ENCODE data around the gene GRAP2. TPM values are rescaled to one million over a fixed set of nuclear protein-coding genes. Genes with fewer than 3 reads are reported as not detected.
A peak's percentile ranks its signal among the peaks of the same experiment; 100 is the strongest.

GRAP2 gene
- total RNA-seq, 3 donors from 2014 or later (not counting 1 experiment from before 2014, with no cell fraction given), result 65.1 to 97.3 (median 92.2) TPM

DNA sequence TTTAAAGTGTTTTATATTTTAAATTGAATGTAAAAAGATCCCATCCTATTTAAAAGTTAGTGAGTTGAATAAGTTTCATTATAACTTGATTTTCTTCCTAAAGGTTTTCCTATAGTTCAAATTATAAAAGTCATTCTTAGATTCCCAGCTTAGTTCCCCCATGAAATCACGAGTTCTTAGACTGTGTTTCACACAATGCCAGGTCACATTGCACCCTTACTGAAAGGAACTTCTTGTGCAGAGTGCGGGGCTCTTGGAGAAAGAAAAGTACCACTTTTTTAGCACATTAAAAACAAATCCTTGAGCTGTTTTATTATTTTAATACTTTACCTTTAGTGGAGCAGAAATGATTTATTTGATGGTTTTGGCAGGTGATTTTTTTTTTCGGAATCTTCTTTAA lies 15.6 kb downstream of the GRAP2 start:
- no peaks in the 10 kb centered on the region for H3K36me3 Mint-ChIP-seq
- peak overlapping the region; percentile 77 to 80 for H3K27ac Mint-ChIP-seq

GRCh38 chr22:39917197-39917643 lies 16.3 kb downstream of the GRAP2 start:
- H3K36me3 ChIP-seq (ENCODE audit: control insufficient read depth, insufficient read depth, low read length), result no peaks in the 10 kb centered on the region
- H3K36me3 Mint-ChIP-seq, result no peaks in the 10 kb centered on the region
- TF ChIP-seq, protein P1, sequence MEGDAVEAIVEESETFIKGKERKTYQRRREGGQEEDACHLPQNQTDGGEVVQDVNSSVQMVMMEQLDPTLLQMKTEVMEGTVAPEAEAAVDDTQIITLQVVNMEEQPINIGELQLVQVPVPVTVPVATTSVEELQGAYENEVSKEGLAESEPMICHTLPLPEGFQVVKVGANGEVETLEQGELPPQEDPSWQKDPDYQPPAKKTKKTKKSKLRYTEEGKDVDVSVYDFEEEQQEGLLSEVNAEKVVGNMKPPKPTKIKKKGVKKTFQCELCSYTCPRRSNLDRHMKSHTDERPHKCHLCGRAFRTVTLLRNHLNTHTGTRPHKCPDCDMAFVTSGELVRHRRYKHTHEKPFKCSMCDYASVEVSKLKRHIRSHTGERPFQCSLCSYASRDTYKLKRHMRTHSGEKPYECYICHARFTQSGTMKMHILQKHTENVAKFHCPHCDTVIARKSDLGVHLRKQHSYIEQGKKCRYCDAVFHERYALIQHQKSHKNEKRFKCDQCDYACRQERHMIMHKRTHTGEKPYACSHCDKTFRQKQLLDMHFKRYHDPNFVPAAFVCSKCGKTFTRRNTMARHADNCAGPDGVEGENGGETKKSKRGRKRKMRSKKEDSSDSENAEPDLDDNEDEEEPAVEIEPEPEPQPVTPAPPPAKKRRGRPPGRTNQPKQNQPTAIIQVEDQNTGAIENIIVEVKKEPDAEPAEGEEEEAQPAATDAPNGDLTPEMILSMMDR (IDR thresholded peaks at IDR 0.05), result no peak
- H3K4me3 ChIP-seq (ENCODE audit: low read length), result no peak overlapping the region
- H3K27ac ChIP-seq (ENCODE audit: low read length), result peak overlapping the region; percentile 16
- WGBS (ENCODE audit: insufficient coverage), result 82% methylated on average over 5 of the region's 5 CpGs
- H3K4me1 Mint-ChIP-seq, result peaks cover 80 to 82% of the 10 kb centered on the region in 2 donors
- no peaks in the 10 kb centered on the region for H3K9me3 Mint-ChIP-seq
- peak overlapping the region; percentile 77 to 80 for H3K27ac Mint-ChIP-seq
- intact Hi-C loops (cut with micrococcal nuclease), result no loop called here
- H3K4me1 ChIP-seq (ENCODE audit: control insufficient read depth, insufficient read depth, low read length), result peaks cover 61% of the 10 kb centered on the region
- no peaks in the 10 kb centered on the region for H3K9me3 ChIP-seq (ENCODE audit: control insufficient read depth, insufficient read depth, low read length)
- H3K4me3 Mint-ChIP-seq, result peak overlapping the region; percentile 28
- ATAC-seq (no peak), DNase-seq (no peak)
- H3K27me3 Mint-ChIP-seq (ENCODE audit: low read depth in 2 of 2), result no peaks in the 10 kb centered on the region
- no peaks in the 10 kb centered on the region for H3K27me3 ChIP-seq (ENCODE audit: control insufficient read depth, insufficient read depth, low read length)

More for the DNA sequence above, 15.6 kb downstream of the GRAP2 start:
- peaks cover 80 to 82% of the 10 kb centered on the region in 2 donors for H3K4me1 Mint-ChIP-seq
- H3K4me3 Mint-ChIP-seq, result peak overlapping the region; percentile 3
- DNase-seq (peak in 1 of 2 donors; percentile 35), ATAC-seq (no peak)
- intact Hi-C loops (cut with micrococcal nuclease), result no loop called here
- Histone ChIP-seq H3K4me1 (ENCODE audit: control insufficient read depth, insufficient read depth, low read length) (peaks cover 62% of the 10 kb centered on the region), H3K36me3 (ENCODE audit: control insufficient read depth, insufficient read depth, low read length) (no peaks in the 10 kb centered on the region), H3K9me3 (ENCODE audit: control insufficient read depth, insufficient read depth, low read length) (no peaks in the 10 kb centered on the region), H3K27me3 (ENCODE audit: control insufficient read depth, insufficient read depth, low read length) (no peaks in the 10 kb centered on the region), H3K27ac (ENCODE audit: low read length) (no peak overlapping the region), H3K4me3 (ENCODE audit: low read length) (no peak overlapping the region)
- 53% methylated on average over 2 of the region's 3 CpGs for WGBS (ENCODE audit: insufficient coverage)
- H3K9me3 Mint-ChIP-seq, result no peaks in the 10 kb centered on the region
- no peaks in the 10 kb centered on the region for H3K27me3 Mint-ChIP-seq (ENCODE audit: low read depth in 2 of 2)
- TF ChIP-seq, protein P1 (IDR thresholded peaks at IDR 0.05), result no peak

- H3K9me3 Mint-ChIP-seq, result no peaks in the 10 kb centered on the region
Observed at GRCh38 chr22:39917776-39918495, 17.1 kb downstream of the GRAP2 start.

More at GRCh38 chr22:39917776-39918495, 17.1 kb downstream of the GRAP2 start:
- H3K27ac Mint-ChIP-seq, result peak overlapping the region; percentile 77 to 80
- no peaks in the 10 kb centered on the region for H3K27me3 Mint-ChIP-seq (ENCODE audit: low read depth in 2 of 2)
- peak in 1 of 2 donors; percentile 39 for DNase-seq
- H3K4me1 Mint-ChIP-seq, result peaks cover 78 to 80% of the 10 kb centered on the region in 2 donors
- H3K4me3 ChIP-seq (ENCODE audit: low read length), result no peak overlapping the region
- H3K27me3 ChIP-seq (ENCODE audit: control insufficient read depth, insufficient read depth, low read length), result no peaks in the 10 kb centered on the region
- H3K4me1 ChIP-seq (ENCODE audit: control insufficient read depth, insufficient read depth, low read length), result peaks cover 61% of the 10 kb centered on the region
- intact Hi-C loops (cut with micrococcal nuclease), result no loop called here
- no peak for ATAC-seq
- 71% methylated on average over 10 of the region's 12 CpGs for WGBS (ENCODE audit: insufficient coverage)
- peak overlapping the region; percentile 10 for H3K27ac ChIP-seq (ENCODE audit: low read length)
- TF ChIP-seq, protein P1 (IDR thresholded peaks at IDR 0.05), result no peak
- H3K9me3 ChIP-seq (ENCODE audit: control insufficient read depth, insufficient read depth, low read length), result no peaks in the 10 kb centered on the region
- H3K36me3 ChIP-seq (ENCODE audit: control insufficient read depth, insufficient read depth, low read length), result no peaks in the 10 kb centered on the region
- H3K36me3 Mint-ChIP-seq, result no peaks in the 10 kb centered on the region
- H3K4me3 Mint-ChIP-seq, result peak overlapping the region; percentile 28

Measured in natural killer cell (primary cell).